Activated gamma-delta T cell treated with anti-CD3 and anti-CD28 coated beads, Interleukin-2, amount 50 U/mL, for 16 hours (primary cell): ENCODE results near the gene GPR158.

ENCODE experiments used
- DNase-seq: peaks from one replicate; pipeline ENCODE4 v3.0.0-alpha.2; 2020; ENCODE audit warnings: low read depth

GPR158 gene

GRCh38 chr10:25504838-25505237, 330.0 kb downstream of the GPR158 start:
- no peak for DNase-seq

DNA sequence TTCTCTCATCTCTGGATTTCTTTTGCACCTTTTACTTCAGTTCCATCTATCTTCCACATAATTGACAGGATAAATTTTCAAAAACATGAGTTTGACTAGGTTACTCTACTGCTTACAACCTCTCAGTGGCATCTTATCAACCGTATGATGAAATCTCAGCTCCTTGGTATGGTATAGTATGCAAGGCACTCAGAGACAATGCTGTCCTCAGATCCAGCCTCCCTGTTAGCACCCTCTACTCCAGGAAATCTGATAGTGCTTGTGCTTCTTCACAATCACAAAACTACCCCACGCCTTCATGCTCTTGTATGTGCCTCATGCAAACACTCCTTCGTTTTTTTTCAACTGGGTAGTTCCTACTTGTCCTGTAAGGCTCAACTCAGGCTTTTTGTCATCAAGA, 330.7 kb downstream of the GPR158 start:
- DNase-seq, result no peak

GRCh38 chr10:25506821-25507335, 332.1 kb downstream of the GPR158 start:
- no peak for DNase-seq

DNA sequence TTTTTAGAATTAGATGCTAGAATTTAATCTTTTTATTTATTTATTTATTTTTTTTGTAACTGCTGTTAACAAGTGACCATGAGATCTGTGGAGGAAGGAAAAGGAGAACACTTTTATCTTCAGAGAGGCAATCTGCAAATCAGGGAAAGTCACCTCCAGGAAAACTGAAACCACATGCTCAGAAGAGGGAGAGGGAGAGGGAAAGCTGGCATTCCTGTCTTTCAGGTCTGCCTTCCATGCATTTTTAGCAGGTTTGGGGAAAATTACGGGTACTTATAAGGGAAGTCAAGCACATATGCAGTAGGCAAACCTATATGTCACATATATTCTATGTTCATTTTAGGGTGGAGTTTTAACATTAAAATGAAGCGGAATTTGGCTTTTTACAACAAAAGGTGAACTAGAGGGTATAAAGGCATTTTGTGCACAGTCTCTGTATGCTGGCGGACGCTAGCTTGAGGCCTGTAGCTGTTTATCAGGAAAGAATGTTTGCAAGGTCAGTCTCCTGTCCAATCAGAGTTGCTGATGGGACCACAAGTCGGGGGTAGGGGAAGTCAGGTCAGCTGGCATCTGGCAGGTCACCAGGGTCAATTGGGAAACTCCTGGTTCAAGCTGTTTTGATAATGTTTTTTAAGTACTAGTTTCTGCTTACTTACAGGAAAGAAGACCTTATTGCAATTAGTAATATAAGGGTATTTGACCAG, 333.5 kb downstream of the GPR158 start:
- DNase-seq, result no peak

- no peak for DNase-seq
These were observed 334.4 kb downstream of the GPR158 start for GRCh38 chr10:25509151-25509550.

GRCh38 chr10:25522294-25522693, 347.5 kb downstream of the GPR158 start:
- DNase-seq, result no peak

- no peak for DNase-seq
These were observed 348.3 kb downstream of the GPR158 start for GRCh38 chr10:25522946-25523608.

DNA sequence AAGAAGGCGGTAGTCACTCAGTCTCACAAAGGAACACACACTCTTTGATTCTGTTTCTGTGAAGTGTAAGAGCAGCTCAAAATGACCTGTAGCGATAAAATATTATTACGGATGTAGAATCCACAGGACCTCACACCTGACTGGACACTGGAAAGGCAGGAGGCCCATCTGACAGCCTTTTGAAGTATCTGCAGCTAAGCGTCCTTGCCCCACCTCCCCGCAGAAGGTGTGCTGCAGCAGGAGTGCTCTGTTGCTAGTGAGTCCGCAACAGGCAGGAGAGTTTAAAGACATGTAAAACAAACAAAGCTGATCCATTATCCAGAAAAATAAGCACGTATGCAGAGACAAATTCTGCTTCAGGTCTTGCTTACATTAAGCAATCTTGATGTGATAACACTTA, 355.5 kb downstream of the GPR158 start:
- no peak for DNase-seq

DNA sequence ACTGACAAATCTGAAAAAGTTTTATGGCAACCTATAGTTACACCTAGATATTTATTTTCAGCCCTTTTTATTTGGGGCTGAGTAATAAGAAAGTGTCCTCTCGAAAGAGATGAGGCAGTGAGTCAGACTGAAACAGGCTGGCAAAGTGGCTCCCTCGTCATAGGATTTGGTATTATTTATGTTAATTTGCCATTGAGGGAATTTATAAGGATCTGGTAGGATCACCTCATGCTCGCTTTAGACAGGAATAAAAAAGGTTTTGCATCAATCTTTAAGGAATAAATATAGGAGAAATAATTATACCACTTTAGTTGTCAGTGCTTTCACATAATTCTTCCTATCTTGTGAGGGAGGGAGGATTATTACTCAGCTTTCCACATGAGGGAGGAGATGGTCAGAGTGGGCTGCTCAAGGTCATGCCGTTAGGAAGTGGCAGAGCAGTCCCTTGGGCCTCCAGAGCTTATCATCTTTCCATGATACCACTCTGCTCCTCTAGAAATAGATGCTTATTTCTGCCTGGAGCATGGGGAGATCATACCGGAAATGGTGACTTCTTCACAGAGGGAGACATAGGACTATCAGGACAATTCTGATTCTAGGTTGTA, 356.8 kb downstream of the GPR158 start:
- no peak for DNase-seq

DNA sequence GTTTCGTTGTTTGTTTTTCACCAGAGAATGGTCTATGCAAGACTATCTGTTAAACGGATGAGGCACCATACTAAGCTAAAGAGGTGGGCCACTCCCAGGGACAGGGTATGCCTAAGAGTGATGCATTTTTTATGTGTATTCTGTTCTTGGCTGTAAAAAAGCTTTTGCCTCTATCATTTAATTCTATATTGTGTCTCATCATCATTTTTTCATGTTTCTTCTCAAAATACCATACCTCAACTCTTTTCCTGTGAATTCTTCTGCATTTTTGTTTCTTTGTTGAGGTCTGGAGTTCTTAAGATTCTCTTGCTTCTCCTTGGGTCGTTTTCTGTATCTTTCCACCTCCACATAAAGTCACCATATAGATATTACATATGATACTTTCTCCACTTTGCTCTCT, 357.4 kb downstream of the GPR158 start:
- DNase-seq, result no peak

DNA sequence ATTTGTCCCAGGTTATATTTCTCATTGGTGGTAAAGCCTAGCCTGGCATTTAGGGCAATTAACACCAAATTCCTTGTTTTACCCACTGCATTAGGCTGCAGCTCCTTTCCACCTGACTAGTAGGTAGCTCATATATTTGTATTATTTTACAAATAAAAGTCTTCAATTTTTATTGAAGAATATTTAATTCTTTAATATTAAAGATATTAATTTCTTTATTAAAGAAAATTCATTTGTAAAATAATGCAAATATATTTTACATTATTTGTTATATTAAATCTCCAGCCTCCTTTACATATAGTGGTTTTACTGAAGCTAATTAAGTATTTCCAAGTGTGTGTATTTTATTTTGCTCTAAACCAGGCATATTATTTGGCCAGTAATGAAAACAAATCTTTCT, 361.2 kb downstream of the GPR158 start:
- DNase-seq, result no peak

DNA sequence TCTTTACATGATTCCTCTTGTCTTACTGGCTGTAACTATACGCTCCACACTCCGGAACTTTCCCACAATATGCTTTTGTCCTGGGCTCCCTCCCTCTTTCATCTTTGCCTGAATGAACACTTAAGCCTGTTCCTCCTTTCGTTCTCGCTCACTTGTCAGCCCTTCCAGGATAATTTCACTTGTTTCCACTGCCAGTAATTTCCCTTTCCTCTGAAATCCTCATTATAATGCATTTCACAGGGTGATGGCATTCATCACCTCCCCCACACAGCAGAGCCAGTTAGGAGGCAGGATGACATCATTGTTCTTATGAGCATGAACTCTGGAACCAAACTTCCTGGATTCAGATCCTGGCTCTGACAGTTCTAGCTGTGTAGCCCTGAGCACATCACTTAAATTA, 372.6 kb downstream of the GPR158 start:
- no peak for DNase-seq

GRCh38 chr10:25552283-25552919, 377.6 kb downstream of the GPR158 start:
- DNase-seq, result no peak

GRCh38 chr10:25555865-25556264, 381.1 kb downstream of the GPR158 start:
- no peak for DNase-seq

- DNase-seq, result no peak
These were observed 381.7 kb downstream of the GPR158 start for GRCh38 chr10:25556457-25556856.

- no peak for DNase-seq
These were observed 382.3 kb downstream of the GPR158 start for GRCh38 chr10:25557136-25557535.

DNA sequence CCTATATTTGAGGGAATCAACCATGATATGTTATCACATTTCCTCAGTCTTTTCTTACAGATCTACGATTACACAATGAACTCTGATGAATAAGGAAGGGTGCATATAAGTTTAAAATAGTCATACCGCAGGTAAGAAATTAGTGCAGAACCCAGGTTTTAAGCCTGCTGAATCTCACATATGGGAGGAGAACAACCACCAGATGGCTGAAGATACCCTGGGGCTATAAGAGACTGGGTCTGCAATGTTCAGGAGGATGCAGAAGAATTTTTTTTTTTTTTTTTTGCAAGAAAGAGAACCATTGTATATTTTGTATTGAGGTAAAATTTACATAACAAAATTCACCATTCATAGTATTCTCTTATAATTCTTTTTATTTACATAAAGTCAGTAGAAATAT, 387.0 kb downstream of the GPR158 start:
- DNase-seq, result no peak

DNA sequence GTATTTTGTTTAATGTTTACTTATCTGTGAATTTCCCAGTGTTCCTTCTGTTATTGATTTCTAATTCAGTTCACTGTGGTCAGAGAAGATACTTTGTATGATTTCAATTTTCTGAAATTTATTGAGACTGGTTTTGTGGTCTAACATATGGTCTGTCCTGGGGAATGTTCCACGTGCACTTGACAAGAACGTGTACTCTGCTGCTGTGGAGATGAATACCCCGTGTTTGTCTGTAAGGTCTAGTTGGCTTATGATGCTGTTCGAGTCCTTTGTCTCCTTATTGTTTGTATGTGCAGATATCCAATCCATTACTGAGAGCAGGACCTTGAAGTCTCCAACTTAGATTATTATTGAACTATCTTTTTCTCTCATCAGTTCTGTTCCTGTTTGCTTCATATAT, 387.7 kb downstream of the GPR158 start:
- DNase-seq, result no peak

DNA sequence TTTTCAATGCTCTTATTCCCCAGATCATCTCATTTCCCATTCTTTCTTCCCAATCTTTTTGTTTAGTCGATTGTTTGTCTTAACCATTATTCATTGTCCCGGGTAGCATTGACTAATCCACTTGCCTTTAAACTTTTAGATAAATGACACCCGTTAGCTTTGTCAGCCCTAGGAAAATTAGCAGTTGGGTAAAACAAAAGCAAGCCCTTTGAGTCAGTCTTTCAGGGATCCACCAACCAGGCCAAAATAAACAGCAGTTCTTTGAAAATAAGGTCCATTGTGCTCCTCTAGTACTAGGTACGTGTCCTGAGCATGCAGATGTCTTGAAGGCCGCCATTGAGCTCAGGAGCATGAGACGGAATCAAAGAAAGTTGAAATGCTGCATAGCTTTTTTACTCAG, 389.6 kb downstream of the GPR158 start:
- no peak for DNase-seq

- no peak for DNase-seq
These were observed 390.8 kb downstream of the GPR158 start for GRCh38 chr10:25565570-25565969.

GRCh38 chr10:25573316-25573715, 398.5 kb downstream of the GPR158 start:
- DNase-seq, result no peak

GRCh38 chr10:25575343-25575742, 400.5 kb downstream of the GPR158 start:
- DNase-seq, result no peak

DNA sequence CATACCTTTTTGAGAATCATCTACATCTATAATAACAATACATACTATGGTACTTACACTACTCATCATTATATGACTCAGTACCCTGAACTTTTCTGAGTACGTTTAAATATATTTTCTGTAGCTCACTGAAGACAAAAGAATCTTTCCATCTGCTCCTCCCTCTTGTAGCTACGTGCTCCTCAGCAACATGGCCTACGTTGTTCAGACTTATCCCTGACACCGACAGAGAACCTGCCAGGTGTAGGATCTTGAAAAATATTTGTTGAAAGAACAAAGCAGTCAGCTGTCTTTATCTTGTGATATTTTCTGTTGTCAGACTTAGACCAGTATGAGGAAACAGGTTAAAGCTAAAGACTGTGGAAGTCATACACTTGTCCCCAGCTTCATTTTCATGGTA, 403.3 kb downstream of the GPR158 start:
- no peak for DNase-seq
